Endothelial cell of umbilical vein (primary cell): ENCODE measurements around the gene UTS2. TPM values are rescaled to one million over a fixed set of nuclear protein-coding genes. Genes with fewer than 3 reads are reported as not detected.

Source experiments
- BruUV-seq: library from RNA; stranded (reverse); fragments of 400-500 nt; replicated peaks from 2 replicates; lab custom pipeline; 2021; lab: Mats Ljungman, UMichigan
- CTCF ChIA-PET: fragments of 300-600, 350-600 bp; sonication (Branson Sonifier 250); formaldehyde crosslinking; loops from one replicate; lab custom pipeline; 2021; ENCODE audit warnings: antibody characterized with exemption, inconsistent platforms; lab: Charles Lee
- POLR2A ChIA-PET: fragments of 300-600, 350-600 bp; sonication (Branson Sonifier 250); formaldehyde crosslinking; loops from one replicate; lab custom pipeline; 2021; ENCODE audit warnings: antibody characterized with exemption, inconsistent platforms; lab: Charles Lee
- DNase-seq: peaks from one replicate; pipeline ENCODE4 v3.0.0-alpha.2; 2011; ENCODE audit warnings: low read depth, low spot score
- FAIRE-seq: peaks from 2 replicates; lab custom pipeline; 2011; peaks lifted over from hg19 to GRCh38; lab: Jason Lieb, UNC
- H2AFZ ChIP-seq: 2 replicates; pipeline ENCODE4 v1.6.0; 2012; ENCODE audit warnings: low read depth, low read length, control low read depth, inconsistent platforms
- H3K27ac ChIP-seq: 2 replicates; pipeline ENCODE4 v1.5.1; 2011; ENCODE audit warnings: low read depth, mild to moderate bottlenecking, control low read depth, low read length, moderate library complexity; ENCODE audit not compliant: insufficient read depth
- H3K27me3 ChIP-seq, 2 experiments: 2 replicates each; pipeline versions ENCODE4 v1.6.0 to v1.6.1; 2011; ENCODE audit warnings: low read length in 2 of 2, mixed read lengths in 1 of 2; ENCODE audit not compliant: control insufficient read depth in 2 of 2, insufficient read depth in 2 of 2
- H3K36me3 ChIP-seq, 2 experiments: 2 replicates in 1 of 2; 3 replicates in 1 of 2; pipeline ENCODE4 v1.5.1; 2011; ENCODE audit warnings: low read length in 2 of 2, mild to moderate bottlenecking in 1 of 2, moderate library complexity in 1 of 2; ENCODE audit not compliant: control insufficient read depth in 2 of 2, insufficient read depth in 2 of 2; ENCODE audit errors: extremely low read depth in 1 of 2
- H3K4me1 ChIP-seq: 3 replicates; pipeline ENCODE4 v1.5.1; 2011; ENCODE audit warnings: mild to moderate bottlenecking, low read length; ENCODE audit not compliant: control insufficient read depth, insufficient read depth; ENCODE audit errors: extremely low read depth
- H3K4me2 ChIP-seq: 2 replicates; pipeline ENCODE4 v1.6.1; 2011; ENCODE audit warnings: low read length, control low read depth, mixed read lengths; ENCODE audit not compliant: insufficient read depth
- H3K4me3 ChIP-seq, 3 experiments: fragments of 200-600 bp in 1 of 3; sonication (generic), shearing (Covaris generic) in 1 of 3; replicated peaks in 1 of 3; 2 replicates each; pipeline ENCODE4 v1.5.1; 2011 to 2016; ENCODE audit warnings: control low read depth in 3 of 3, low read length in 3 of 3, mild to moderate bottlenecking in 2 of 3, inconsistent platforms in 1 of 3, low read depth in 1 of 3, moderate library complexity in 1 of 3; ENCODE audit not compliant: insufficient read depth in 1 of 3
- H3K79me2 ChIP-seq: 2 replicates; pipeline ENCODE4 v1.6.0; 2012; ENCODE audit warnings: low read length, inconsistent platforms; ENCODE audit not compliant: control insufficient read depth, insufficient read depth
- H3K9ac ChIP-seq: replicated peaks from 2 replicates; pipeline ENCODE3; 2011; ENCODE audit warnings: low read length, control low read depth; ENCODE audit not compliant: insufficient read depth; ENCODE audit errors: extremely low read depth
- H3K9me1 ChIP-seq: replicated peaks from 3 replicates; pipeline ENCODE4 v1.6.0; 2011; ENCODE audit warnings: mild to moderate bottlenecking, low read length; ENCODE audit not compliant: control insufficient read depth, insufficient read depth; ENCODE audit errors: extremely low read depth
- H3K9me3 ChIP-seq: replicated peaks from 2 replicates; pipeline ENCODE4 v1.5.1; 2012; ENCODE audit warnings: low read length, inconsistent platforms; ENCODE audit not compliant: control insufficient read depth, insufficient read depth
- H4K20me1 ChIP-seq: replicated peaks from 2 replicates; pipeline ENCODE3; 2011; ENCODE audit warnings: mild to moderate bottlenecking, low read length; ENCODE audit not compliant: control insufficient read depth, insufficient read depth; ENCODE audit errors: extremely low read depth
- EZH2 ChIP-seq: IDR thresholded peaks from 2 replicates; pipeline ENCODE4 v1.6.1; 2012; ENCODE audit warnings: borderline replicate concordance, low read depth, mild to moderate bottlenecking, moderate library complexity, low read length, inconsistent platforms; ENCODE audit not compliant: severe bottlenecking
- FOS ChIP-seq: IDR thresholded peaks from 2 replicates; pipeline ENCODE4 v1.6.1; 2011; ENCODE audit warnings: mild to moderate bottlenecking, low read length, moderate library complexity, borderline replicate concordance; ENCODE audit not compliant: insufficient read depth
- GATA2 ChIP-seq: IDR thresholded peaks from 2 replicates; pipeline ENCODE4 v1.7.0; 2011; ENCODE audit warnings: low read depth, mild to moderate bottlenecking, moderate library complexity, mixed read lengths, low read length; ENCODE audit not compliant: insufficient read length, insufficient read depth
- JUN ChIP-seq: IDR thresholded peaks from 2 replicates; pipeline ENCODE4 v1.6.1; 2011; ENCODE audit warnings: borderline replicate concordance, low read depth; ENCODE audit not compliant: insufficient read length, insufficient read depth
- MYC ChIP-seq: IDR thresholded peaks from one replicate; pipeline ENCODE4 v1.6.1; 2011; ENCODE audit warnings: mild to moderate bottlenecking, low read depth, low read length
- POLR2A ChIP-seq: IDR thresholded peaks from 2 replicates; pipeline ENCODE4 v1.6.1; 2012; ENCODE audit warnings: low read depth, mild to moderate bottlenecking, control low read depth, low read length
- POLR2AphosphoS5 ChIP-seq: IDR thresholded peaks from 2 replicates; pipeline ENCODE4 v1.6.1; 2012; ENCODE audit warnings: low read depth, mild to moderate bottlenecking, control low read depth, low read length, moderate library complexity; ENCODE audit not compliant: insufficient read depth
- dilution Hi-C: fragments of 300-500 bp; cut with MboI; formaldehyde crosslinking; loops from one replicate; pipeline ENCODE4 v1.15.0; 2019; ENCODE audit warnings: low sequenced_read_pairs; ENCODE audit not compliant: extremely low pct_ligation_motif_present
- intact Hi-C: fragments of 100-400 bp; cut with micrococcal nuclease; formaldehyde crosslinking; loops from one replicate; pipeline ENCODE4 v1.10.0; 2022
- polyA plus RNA-seq, 4 experiments: library from polyadenylated mRNA; depleted of rRNA in 3 of 4; stranded (reverse) in 3 of 4; unstranded in 1 of 4; fragments of >200 nt; gene quantifications; 2 replicates each; pipeline versions ENCODE4 v1.2.1 to v1.2.3, GENCODE V29; 2011 to 2012; ENCODE audit warnings: missing spikeins in 1 of 4
- total RNA-seq: library from RNA; stranded (reverse); gene quantifications from 2 replicates; pipeline ENCODE4 v1.2.3, GENCODE V29; 2021
- TF ChIP-seq, protein P1 (sequence below), 2 donors: IDR thresholded peaks; 1 replicate in 1 of 2; 2 replicates in 1 of 2; pipeline ENCODE4 v1.5.1; 2011; ENCODE audit warnings: low read length in 2 of 2, mild to moderate bottlenecking in 2 of 2, moderate library complexity in 2 of 2, control low read depth in 1 of 2, inconsistent platforms in 1 of 2, low read depth in 1 of 2; ENCODE audit not compliant: insufficient read depth in 1 of 2; ENCODE audit errors: extremely low read depth in 1 of 2
- TF ChIP-seq, protein P2 (sequence below): IDR thresholded peaks from 2 replicates; pipeline ENCODE4 v1.6.1; 2011; ENCODE audit not compliant: insufficient read depth, insufficient read length

Gene UTS2
- total and polyA plus RNA-seq, 2 donors (not counting 3 experiments of a cell fraction or from before 2014, with no cell fraction given) = not detected

DNA sequence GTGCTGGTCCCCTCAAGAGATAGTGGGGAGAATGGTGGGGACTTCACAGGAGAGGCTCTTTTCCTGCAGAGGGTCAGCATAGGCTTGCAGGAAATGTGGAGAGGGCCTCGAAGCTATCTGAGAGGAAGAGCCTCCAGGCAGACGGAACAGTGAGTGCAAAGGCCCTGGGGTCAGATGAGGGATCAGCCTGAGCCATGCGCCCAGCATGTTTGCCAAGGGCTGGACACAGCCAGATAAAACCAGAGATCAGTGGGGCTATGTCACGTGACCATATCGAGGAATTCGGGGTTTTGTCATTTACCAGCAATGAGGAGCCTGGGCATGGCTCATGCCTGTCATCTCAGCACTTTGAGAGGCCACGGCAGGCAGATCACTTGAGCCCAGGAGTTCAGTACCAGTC lies 6.5 kb upstream of the UTS2 start:
- Histone ChIP-seq H3K4me2 (no peak overlapping the region), H3K4me3 (no peak overlapping the region), H3K79me2 (no peaks in the 10 kb centered on the region), H3K36me3 (no peaks in the 10 kb centered on the region), H3K9ac (no peak overlapping the region), H3K4me1 (no peaks in the 10 kb centered on the region), H3K27me3 (no peaks in the 10 kb centered on the region), H3K9me1 (no peaks in the 10 kb centered on the region), H4K20me1 (no peaks in the 10 kb centered on the region), H2AFZ (no peak overlapping the region), H3K27ac (no peak overlapping the region), H3K9me3 (no peaks in the 10 kb centered on the region)
- FAIRE-seq = no peak
- intact Hi-C loops (no loop called here), dilution Hi-C loops (no loop called here)
- POLR2A ChIA-PET = no interaction called here
- TF ChIP-seq EZH2 (no peak), FOS (no peak), POLR2AphosphoS5 (no peak), POLR2A (no peak), MYC (no peak), GATA2 (no peak), JUN (no peak)
- TF ChIP-seq, protein P1, sequence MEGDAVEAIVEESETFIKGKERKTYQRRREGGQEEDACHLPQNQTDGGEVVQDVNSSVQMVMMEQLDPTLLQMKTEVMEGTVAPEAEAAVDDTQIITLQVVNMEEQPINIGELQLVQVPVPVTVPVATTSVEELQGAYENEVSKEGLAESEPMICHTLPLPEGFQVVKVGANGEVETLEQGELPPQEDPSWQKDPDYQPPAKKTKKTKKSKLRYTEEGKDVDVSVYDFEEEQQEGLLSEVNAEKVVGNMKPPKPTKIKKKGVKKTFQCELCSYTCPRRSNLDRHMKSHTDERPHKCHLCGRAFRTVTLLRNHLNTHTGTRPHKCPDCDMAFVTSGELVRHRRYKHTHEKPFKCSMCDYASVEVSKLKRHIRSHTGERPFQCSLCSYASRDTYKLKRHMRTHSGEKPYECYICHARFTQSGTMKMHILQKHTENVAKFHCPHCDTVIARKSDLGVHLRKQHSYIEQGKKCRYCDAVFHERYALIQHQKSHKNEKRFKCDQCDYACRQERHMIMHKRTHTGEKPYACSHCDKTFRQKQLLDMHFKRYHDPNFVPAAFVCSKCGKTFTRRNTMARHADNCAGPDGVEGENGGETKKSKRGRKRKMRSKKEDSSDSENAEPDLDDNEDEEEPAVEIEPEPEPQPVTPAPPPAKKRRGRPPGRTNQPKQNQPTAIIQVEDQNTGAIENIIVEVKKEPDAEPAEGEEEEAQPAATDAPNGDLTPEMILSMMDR (IDR thresholded peaks at IDR 0.05; ENCODE audit: extremely low read depth in 1 of 2, insufficient read depth in 1 of 2, low read depth in 1 of 2, low read length in 2 of 2) = no peak
- TF ChIP-seq, protein P2, sequence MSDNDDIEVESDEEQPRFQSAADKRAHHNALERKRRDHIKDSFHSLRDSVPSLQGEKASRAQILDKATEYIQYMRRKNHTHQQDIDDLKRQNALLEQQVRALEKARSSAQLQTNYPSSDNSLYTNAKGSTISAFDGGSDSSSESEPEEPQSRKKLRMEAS = no peak
- DNase-seq = no peak
- CTCF ChIA-PET = no interaction called here
- BruUV-seq = no TSS peak
